Cortex of kidney (tissue), 1 donor: ENCODE measurements around the gene NTHL1.
"Not testable (repeated sequence)": the region's sequence is repeated elsewhere in the genome, so short reads cannot be mapped to it uniquely, and the experiment has no call there.

Experiments
- DNase-seq: peaks from one replicate; lab custom pipeline; 2025; lab: John Stamatoyannopoulos, UW

NTHL1 gene

DNA sequence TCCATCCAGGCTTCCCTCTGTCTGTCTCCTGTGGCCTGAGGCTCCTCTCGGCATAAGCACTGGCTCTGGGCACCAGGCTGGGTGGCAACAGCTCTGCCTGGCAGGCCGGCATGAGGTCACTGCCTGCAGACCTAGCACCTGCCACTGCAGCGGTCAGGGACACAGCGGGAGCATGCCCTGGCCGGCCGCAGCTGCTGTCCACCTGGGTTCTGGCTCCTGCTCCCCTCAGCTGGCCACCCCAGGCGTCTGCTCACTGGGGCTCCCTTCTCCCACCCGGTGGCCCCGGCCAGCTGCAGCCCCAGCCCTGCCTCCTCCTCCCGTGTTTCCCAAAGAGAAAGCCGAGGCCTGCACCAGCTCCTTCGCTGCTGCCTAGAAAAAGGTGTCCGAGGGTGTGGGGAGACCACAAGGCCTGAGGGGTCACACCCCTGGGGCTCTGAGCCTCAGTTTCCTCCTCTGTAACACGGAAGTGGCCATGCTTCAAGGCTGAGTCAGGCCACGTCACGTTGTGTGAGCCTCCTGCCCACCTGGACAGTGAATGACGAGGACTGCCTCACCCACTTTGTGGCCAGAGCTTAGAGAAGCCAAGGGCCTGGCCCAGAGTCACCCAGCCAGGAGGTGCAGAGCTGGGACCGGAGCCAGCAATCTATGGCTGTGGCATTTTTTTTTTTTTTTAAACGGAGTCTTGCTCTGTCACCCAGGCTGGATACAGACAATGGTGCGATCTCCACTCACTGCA is 6.7 kb downstream of the NTHL1 start:
- no peak for DNase-seq

DNA sequence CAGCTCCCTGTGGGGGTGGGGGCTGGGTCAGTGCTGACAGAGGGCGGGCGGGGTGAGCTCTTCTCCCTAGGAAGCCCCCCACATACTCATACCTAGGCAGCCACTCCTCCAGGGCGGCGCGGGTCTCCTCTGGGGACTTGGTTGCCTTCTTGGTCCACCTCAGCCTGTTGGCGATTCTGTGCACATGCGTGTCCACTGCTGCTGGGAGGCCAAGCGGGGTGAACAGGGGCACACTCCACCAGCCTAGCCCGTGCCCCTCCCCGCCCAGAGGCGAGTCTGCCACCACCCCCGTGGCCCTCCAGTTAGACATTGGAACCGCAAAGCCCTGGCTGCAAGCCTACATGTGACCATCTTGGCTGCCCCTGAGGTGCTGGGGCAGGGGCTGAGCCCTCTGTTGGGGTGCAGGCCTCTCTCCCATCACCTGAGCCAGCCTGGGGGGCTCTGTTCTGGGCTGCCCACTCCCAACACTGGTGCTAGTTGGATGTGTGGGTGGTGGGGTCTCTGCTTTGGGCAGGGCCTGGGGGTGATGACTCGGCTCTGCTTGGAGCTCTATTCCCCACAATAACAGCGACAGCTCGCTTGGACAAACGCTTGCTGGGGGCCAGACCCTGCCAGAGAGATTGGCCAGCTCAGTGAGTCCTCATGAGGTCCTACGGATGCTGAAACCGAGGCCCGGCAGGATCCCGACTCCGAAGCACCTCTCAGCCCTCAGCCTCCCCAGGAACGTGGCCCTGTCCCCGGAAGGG is 7.4 kb downstream of the NTHL1 start:
- DNase-seq: no peak

DNA sequence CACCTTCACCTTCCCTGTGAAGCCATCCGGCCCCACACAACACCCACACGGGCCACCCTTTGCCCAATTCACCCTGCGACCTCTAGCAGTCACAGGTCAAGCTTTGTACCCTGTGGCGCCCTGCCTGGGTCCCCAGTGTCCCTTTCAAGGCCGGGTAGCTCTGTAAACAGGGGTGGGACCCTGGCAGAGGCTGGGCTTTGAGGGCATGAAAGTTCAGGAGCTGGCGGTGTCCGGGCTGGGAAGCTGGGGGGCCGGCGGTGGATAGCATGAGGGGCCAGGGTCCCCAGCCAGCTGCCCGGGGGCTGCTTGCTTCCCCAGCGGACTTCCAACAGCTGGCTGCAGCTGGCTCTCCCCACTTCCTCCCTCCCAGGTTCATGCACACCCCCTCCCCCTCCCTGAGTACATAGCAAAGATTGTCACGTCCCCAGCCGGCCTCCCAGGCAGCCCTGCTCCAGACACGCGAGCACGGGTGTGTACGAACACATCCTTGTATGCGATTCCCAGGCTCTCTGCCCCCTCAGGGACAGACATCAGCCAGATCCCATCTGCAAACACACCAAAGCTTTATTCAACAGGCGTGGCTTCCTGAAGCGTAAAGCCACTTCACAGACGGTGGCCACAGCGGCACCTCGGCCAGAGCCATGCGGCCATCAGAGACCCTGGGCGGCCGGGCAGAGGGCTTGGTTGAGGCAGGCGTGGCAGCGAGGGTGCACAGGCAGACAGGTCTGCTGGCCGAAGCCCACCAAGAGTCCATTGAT is 8.2 kb downstream of the NTHL1 start:
- no peak for DNase-seq

DNA sequence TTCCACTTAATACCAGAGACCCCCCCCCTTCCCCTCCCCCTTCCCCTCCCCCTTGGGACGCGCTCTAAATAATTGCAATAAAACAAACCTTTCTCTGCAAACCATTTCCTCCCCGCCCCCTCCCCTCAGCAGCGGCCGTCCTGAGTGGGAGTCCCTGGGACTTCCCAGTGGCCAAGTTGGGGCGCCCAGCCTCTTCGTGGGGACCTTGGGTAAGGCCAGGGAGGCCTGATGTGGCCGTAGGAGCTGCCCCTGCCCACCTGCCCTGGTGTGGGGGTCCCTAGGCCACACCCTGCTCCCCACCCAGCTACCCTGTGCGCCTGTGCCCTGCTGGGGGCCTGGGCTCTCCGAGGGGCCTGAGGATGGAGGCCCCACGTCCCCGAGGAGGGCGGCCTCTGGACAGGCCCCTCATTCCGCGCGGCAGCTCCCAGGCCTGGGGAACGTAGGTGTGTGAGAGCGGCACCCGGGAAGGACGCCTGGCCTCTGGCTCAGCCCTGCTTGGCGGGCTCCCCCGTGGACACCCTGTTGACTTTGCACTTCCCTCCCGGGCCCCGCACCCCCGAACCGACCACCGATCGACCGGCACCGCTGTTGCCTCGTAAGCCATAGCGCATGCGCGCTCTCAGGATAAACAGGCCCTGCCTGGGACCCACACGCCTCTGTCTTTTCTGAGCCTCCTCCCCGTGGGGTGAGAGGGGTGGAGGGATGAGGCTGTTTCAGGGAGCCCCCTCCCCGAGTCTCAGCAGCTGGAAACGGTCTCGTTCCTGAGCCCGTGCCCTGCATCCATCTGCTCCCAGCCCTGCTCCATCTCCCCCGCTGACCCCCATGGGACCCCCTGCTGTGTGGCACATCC is 9.0 kb downstream of the NTHL1 start:
- no peak for DNase-seq

DNA sequence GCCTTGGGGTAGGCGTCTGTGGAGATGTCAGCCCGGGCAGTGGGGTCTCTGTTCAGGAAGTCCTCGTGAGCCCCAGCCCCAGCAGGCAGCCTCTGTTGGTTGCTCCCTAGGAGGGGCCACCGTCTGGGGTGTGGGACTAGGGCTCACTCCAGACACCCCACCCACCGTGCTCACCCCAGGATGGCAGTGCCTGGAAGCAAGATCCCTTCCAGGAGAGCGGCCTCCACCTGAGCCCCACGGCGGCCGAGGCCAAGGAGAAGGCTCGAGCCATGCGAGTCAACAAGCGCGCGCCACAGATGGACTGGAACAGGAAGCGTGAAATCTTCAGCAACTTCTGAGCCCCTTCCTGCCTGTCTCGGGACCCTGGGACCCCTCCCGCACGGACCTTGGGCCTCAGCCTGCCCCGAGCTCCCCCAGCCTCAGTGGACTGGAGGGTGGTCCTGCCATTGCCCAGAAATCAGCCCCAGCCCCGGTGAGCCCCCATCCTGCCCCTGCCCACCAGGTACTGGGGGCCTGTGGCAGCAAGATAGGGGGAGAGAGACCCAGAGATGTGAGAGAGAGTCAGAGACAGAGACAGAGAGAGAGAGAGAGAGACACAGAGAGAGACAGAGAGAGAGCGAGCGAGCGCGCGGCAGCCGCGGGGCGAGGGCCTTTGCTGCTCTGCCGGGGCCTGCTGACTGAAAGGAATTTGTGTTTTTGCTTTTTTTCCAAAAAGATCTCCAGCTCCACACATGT is 9.8 kb downstream of the NTHL1 start:
- DNase-seq: no peak

DNA sequence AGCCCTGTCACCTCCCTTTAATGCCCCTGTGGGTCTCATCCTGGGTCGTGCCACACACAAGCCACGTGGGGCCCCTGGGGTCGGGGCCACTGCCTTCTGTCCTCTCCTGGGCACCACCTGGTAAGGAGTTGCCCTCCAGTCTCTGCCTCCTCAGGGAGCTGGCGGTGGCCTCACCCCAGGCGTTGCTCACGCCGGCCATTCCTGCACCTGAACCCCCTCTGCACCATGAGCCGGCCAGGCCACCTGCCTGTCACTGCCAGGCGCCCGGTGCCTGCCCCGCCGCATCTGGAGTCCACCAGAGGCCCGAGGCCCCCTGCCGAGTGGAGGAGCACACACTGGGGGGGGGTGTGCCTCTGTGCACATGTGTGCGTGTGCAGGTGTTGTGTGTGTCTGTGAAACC is 10.5 kb downstream of the NTHL1 start:
- DNase-seq: no peak

DNA sequence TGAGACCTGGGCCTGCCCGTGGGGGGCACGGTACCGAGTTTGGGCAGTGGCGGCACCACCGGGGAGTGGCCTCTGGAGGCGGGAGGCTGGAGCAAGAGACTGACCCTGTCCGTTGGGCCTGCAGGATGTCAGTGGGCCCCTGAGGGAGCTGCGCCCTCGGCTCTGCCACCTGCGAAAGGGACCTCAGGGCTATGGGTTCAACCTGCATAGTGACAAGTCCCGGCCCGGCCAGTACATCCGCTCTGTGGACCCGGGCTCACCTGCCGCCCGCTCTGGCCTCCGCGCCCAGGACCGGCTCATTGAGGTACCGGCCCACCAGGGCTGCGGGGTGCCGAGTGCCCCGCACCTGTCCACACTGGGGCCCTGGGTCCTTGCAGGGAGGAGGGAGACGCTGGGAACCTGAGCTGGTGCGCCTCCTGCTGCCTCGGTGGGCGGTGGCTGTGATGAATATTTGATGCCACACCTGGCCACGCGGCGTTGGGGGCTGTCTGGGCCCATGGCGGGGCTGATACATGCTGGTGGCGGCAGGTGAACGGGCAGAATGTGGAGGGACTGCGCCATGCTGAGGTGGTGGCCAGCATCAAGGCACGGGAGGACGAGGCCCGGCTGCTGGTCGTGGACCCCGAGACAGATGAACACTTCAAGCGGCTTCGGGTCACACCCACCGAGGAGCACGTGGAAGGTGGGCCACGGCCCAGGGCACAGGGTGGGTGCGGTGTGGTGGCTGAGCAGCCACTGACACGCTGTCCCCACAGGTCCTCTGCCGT is 11.3 kb downstream of the NTHL1 start:
- DNase-seq: no peak

DNA sequence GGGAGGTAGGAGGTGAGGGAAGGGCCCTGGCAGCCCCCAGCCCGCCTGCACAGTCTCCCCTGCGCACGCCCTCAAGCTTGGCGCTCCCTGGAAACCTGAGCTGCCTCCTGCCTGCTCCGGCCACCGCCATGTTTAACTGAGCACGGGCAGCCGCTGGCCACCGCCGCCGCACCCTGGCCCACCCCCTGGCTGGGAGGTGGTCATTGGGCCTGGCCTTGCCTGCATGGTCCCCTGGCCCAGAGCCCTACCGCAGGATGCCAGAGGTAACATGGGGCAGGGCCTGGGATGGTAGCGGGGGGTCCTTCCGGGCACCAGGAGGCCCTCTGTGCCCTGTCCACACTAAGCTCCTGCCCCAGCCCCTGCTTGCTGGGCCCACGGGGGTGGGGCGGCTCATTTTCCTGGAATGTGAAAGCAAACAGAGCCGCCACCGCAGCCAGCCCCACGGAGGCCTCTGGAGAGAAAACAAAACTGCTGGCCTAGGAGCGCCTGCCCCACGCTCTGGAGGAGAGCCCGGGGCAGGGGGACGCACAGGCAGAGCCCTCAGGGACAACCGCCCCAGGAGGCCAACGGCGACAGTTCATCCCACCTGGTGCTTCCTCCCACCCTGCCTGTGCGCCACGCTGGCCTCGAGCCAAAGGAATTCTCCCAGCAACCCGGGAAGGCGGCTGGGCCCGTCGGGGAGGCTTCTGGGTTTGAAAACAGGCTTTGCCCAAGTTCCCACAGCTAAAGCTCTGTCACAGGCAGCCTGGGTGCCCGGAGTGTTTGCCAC is 12.0 kb downstream of the NTHL1 start:
- no peak for DNase-seq

DNA sequence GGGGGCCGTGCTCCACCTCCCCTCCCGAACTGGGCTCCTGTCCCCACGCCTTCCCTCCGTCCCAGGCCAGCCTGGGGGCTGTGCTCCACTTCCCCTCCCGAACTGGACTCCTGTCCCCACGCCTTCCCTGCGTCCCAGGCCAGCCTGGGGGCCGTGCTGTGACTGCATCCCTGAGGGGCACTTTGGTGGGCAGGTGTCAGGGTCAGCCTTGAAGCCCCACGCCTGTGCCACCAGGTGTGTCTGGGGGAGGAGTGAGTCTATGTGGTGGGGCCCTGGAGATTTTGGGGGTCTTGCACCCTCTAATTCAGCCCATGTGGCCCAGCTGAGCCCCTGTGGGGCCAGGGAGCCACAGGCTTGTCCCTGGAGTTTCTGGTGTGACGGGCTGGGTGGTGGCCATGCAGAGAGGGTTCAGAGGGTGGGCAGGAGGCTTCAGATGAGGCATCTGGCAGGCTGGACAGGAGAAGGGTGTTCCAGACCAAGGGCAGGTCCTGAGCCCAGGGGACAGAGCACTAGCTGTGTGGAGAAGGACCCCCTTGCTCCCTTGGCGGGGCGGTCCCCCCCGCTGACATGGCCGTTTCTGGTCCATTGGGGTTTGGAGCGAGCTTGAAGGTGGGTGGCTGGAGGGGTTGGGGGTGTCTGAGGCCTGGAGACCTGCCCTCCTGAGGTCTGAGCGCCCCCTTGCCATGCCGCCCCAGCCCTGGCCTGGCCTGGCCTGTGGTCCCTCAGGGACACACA is 12.8 kb downstream of the NTHL1 start:
- DNase-seq: no peak

DNA sequence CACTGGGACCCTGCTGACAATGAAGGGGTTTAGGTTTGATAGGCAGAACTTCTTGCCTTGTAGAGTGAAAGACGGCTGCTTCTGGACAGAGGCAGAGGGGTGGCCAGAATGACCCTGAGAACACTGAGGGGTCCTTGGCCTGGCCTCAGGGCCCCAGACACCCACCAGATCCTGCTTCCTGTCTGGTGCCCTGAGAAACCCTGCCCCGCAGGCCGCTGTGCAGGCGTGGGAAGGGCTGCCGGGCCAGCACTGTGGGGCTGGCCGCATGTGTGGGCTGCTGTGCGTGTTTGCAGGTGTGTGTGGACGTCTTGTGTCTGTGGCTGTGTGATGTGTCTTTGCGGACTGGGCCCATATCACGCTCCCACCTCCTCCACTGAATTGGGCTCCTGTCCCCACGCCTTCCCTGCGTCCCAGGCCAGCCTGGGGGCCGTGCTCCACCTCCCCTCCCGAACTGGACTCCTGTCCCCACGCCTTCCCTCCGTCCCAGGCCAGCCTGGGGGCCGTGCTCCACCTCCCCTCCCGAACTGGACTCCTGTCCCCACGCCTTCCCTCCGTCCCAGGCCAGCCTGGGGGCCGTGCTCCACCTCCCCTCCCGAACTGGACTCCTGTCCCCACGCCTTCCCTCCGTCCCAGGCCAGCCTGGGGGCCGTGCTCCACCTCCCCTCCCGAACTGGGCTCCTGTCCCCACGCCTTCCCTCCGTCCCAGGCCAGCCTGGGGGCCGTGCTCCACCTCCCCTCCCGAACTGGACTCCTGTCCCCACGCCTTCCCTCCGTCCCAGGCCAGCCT is 13.5 kb downstream of the NTHL1 start:
- DNase-seq: not testable (repeated sequence)

DNA sequence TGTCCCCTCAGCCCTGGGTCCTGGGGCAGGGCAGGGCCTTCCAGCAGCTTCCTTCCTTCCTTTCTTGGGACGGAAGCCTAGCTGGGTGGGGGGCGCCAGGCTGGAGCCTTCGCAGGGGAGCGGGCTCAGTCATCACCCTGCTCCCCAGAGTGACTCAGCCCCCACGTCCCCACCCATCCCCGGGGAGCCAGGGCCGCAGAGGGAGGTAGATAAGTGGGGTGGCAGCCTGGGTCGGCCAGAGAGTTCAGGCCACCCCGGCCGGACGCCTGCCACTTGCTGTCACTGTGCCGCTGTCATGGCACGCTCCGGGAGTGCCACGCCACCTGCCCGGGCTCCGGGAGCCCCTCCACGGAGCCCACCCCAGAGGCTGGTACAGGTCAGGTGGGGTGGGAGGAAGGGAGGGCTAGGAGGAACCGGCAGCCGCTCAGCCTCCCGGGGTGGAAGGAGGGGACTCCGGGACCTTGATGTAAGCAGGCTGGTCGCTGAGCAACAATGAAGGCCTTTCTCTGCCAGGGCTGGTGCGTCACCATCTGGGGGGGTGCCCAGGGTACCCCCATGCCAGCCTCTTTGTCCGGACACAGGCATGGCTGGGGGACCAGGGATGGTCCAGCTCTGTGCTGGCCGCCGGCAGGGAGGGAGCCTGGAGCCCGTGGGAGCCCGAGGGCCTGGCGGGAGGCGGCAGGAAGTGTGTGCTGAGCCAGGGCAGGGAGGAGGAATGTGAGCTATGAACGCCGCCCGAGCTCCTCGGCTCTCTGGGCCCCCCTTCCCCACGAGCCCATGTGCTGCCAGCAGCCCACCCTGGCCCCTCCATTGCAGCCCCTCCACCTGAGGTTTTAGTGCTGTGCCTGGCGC is 14.4 kb downstream of the NTHL1 start:
- DNase-seq: no peak

DNA sequence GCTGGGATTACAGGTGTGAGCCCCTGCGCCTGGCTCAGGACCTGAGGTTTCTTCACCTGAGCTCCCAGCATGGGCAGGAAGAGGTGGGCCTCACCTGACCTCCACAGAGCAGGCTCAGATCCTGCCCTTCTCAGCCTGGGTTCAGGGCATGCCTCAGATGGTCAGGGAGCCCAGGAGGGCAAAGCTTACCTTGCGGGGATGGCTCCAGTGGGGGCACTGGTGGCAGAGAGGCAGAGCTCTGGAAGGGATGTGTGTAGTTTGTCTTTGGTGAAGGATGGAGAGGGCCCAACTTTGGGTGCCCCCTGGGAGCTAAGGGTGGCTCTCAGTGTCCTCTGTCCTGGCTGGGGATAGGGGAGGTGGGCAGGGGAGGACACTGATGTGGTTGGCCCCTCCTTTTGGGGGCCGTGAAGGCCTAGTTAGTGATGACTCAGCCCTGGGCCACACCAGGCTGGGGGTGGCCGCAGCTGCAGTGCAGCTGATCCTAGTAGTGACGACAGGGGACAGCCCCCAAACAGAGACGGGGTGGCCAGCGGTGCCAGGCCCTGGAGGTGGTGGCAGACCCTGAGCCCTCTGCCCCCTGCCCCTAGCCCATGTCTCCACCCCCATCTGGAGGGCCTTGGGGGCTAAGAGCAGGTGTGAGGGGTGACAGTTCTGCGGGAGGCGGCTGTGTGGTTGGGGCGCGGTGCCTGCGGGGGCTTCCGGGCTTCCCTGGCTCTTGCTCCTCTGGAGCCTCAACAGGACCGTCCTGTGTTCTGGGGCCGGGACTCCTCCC is 15.2 kb downstream of the NTHL1 start:
- DNase-seq: no peak

DNA sequence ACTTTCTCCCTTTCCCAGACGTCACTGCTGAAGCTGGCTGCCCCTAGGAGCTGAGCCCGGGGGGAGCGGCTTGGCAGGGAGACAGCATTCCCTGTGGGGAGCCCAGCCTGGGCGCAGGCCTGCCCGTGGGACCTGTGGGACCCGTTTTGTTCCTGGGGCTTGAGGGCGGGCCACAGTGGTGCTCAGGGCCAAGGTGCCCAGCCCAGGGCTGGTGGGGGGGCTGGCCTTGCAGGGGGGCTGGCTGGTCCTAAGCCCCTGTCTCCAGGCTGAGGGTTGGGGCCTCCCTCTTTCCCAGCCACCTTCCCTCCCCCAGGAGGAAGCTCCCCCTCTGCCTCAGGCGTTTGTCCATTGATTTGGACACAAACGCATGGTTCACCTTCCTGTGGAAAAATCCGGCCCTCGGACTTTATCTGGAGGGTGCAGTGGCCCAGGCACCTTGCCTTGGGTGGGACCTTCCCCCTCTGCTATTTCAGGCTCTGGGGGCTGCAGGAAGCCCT is 16.5 kb downstream of the NTHL1 start:
- no peak for DNase-seq

DNA sequence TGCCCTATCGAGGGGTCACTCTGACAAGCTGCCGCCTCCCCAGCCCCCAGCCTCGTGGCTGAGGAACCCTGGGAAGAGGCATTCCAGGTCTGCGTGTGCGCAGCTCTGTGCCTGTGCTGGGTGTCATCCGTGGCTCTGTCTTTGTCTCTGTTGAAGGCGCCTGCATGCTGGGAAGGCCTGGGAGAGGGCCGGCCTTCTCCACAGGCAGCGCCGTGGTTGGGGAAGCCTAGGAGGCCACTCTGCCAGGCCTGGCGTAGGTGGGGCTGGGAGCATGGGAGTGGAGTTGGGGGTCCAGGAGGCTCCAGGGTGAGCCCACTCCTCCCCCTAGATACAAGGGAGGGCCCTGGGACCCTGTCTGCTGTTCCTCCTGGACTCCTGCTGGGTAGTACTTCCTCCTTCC is 17.6 kb downstream of the NTHL1 start:
- DNase-seq: no peak

DNA sequence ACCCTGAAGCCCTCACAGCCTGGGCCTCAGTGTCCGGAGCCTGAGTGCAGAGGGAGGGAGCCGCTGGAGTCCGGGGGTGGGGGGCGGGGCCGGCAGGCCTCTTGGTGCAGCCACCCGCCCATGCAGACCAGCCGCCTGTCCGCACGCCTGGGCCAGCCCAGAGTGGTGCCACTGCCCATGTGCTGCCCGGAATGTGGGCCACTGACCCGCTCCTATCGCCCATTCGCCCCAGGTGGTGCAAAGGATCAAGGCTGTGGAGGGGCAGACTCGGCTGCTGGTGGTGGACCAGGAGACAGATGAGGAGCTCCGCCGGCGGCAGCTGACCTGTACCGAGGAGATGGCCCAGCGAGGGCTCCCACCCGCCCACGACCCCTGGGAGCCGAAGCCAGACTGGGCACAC is 18.3 kb downstream of the NTHL1 start:
- DNase-seq: no peak

DNA sequence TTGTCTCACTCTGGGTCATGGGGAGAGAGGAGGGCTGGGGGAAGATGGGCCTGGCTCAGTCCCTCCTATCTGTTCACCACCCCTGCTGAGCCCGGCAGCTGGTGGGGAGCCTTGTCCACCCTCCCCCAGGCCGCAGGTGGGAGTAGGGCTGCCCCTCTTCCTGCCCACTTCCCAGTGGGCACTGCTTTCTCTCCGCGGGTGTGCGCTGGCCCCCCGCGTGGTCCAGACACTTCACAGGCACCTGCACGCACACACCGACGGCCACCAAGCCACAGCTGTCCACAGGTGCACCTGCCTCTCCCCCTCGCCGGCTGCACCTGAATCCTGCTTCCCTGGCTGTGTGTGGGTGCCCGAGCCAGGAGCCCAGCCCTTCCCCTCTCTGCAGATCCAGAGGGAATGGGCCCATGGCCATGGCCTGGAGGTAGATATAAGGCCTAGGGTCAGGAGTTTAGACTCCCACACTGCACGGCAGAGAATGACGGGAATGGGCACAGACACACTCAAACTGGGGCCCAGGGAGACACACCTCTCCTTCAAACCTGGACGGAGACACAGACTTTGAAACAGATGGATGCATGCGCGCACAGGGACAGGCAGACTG is 18.9 kb downstream of the NTHL1 start:
- DNase-seq: no peak
